IMR-90 (cell line): ENCODE measurements around the gene RGL1. TPM values are rescaled to one million over a fixed set of nuclear protein-coding genes. Genes with fewer than 3 reads are reported as not detected.

ENCODE experiments used
- polyA plus RNA-seq, 3 experiments: library from polyadenylated mRNA; depleted of rRNA; stranded (reverse); fragments of >200 nt; gene quantifications; 2 replicates each; pipeline ENCODE4 v1.2.3, GENCODE V29; 2012; ENCODE audit warnings: low replicate concordance in 1 of 3
- total RNA-seq: library from RNA; depleted of rRNA; stranded (reverse); fragments of >200 nt; gene quantifications from 2 replicates; pipeline ENCODE4 v1.2.3, GENCODE V29; 2012; rRNA removed

Gene RGL1
- total and polyA plus RNA-seq, 2 of the 4 experiments (the other 2 are of a cell fraction) = 4.7 to 7.5 TPM

Other genes starting within 250 kb of the RGL1 start
- 2.8 and 3.2 TPM in 2 replicates for gene NCF2, start 214.7 kb upstream of the RGL1 start, total RNA-seq
- 2.6 and 4.2 TPM in 2 replicates for gene NCF2, start 214.7 kb upstream of the RGL1 start, polyA plus RNA-seq (2012; rRNA removed)
- 212 and 361 TPM in 2 replicates for gene ARPC5, start 169.3 kb upstream of the RGL1 start, total RNA-seq
- 91.0 and 132 TPM in 2 replicates for gene ARPC5, start 169.3 kb upstream of the RGL1 start, polyA plus RNA-seq (2012; rRNA removed)
- not detected in 2 replicates for gene APOBEC4, start 151.8 kb upstream of the RGL1 start, total RNA-seq
- gene APOBEC4, start 151.8 kb upstream of the RGL1 start, polyA plus RNA-seq (2012; rRNA removed) = not detected in 2 replicates
- gene COLGALT2, start 232.6 kb downstream of the RGL1 start, total RNA-seq = 2.3 and 3.3 TPM in 2 replicates
- 4.1 and 4.2 TPM in 2 replicates for gene COLGALT2, start 232.6 kb downstream of the RGL1 start, polyA plus RNA-seq (2012; rRNA removed)
- 45.0 and 80.3 TPM in 2 replicates for gene TSEN15, start 246.6 kb downstream of the RGL1 start, total RNA-seq
- 26.7 and 32.4 TPM in 2 replicates for gene TSEN15, start 246.6 kb downstream of the RGL1 start, polyA plus RNA-seq (2012; rRNA removed)